HCT116 (cell line): Measurements from ENCODE around the gene ZFP3. TPM values are rescaled to one million over a fixed set of nuclear protein-coding genes. Genes with fewer than 3 reads are reported as not detected.

Source experiments
- ATAC-seq: fragments of 200-7000 bp; cut with Tn5 transposase; 2 replicates; pipeline ENCODE4 v1.9.1; 2020; ENCODE audit warnings: mild to moderate bottlenecking, moderate library complexity
- BruUV-seq: library from RNA; stranded (reverse); fragments of 400-500 nt; replicated peaks from 2 replicates; lab custom pipeline; 2021; lab: Mats Ljungman, UMichigan
- CTCF ChIA-PET: fragments of 300-600 bp; sonication (Branson Sonifier 250); formaldehyde crosslinking; loops from one replicate; lab custom pipeline; 2021; ENCODE audit warnings: antibody characterized with exemption; lab: Charles Lee
- POLR2A ChIA-PET: fragments of 300-600, 350-600 bp; sonication (Branson Sonifier 250); formaldehyde crosslinking; loops from one replicate; lab custom pipeline; 2021; ENCODE audit warnings: antibody characterized with exemption; lab: Charles Lee
- RAD21 ChIA-PET, 2 experiments: fragments of 300-600 bp; sonication (Branson Sonifier 250); formaldehyde crosslinking; loops; one replicate each; lab custom pipeline; 2023; ENCODE audit warnings: low total read pairs in 2 of 2; ENCODE audit not compliant: uncharacterized antibody in 2 of 2, unreplicated experiment in 2 of 2, low non-redundant PET in 1 of 2; lab: Charles Lee
- DNase-seq: peaks from one replicate; pipeline ENCODE4 v3.0.0-alpha.2; 2010; ENCODE audit warnings: low read depth, low spot score
- H2AFZ ChIP-seq: fragments of 200-600 bp; shearing (Covaris generic), sonication (generic); 2 replicates; pipeline ENCODE4 v1.6.1; 2017; ENCODE audit warnings: low read depth, mixed run types, mixed read lengths, antibody characterized with exemption, low read length; ENCODE audit not compliant: poor library complexity, severe bottlenecking
- H3K27ac ChIP-seq: 2 replicates; pipeline ENCODE4 v1.5.1; 2012; ENCODE audit warnings: low read depth, low read length
- H3K27me3 ChIP-seq: fragments of 200-600 bp; sonication (generic); 2 replicates; pipeline ENCODE4 v1.6.1; 2016; ENCODE audit warnings: mixed run types, low read length, mixed read lengths; ENCODE audit not compliant: insufficient read depth
- H3K36me3 ChIP-seq, 2 experiments: fragments of 200-500 bp in 1 of 2; fragments of 200-600 bp in 1 of 2; sonication (Bioruptor generic) in 1 of 2; sonication (generic) in 1 of 2; 2 replicates each; pipeline versions ENCODE4 v1.5.1 to v1.6.1; 2014 to 2016; ENCODE audit warnings: low read length in 2 of 2, inconsistent platforms in 1 of 2, mixed read lengths in 1 of 2, mixed run types in 1 of 2; ENCODE audit not compliant: insufficient read depth in 2 of 2, control insufficient read depth in 1 of 2
- H3K4me1 ChIP-seq, 2 experiments: fragments of 200-600 bp in 1 of 2; sonication (generic) in 1 of 2; 2 replicates each; pipeline versions ENCODE4 v1.5.1 to v1.6.1; 2012 to 2017; ENCODE audit warnings: low read length in 2 of 2, inconsistent platforms in 1 of 2, mild to moderate bottlenecking in 1 of 2, mixed read lengths in 1 of 2, mixed run types in 1 of 2, moderate library complexity in 1 of 2; ENCODE audit not compliant: insufficient read depth in 2 of 2, control insufficient read depth in 1 of 2
- H3K4me2 ChIP-seq: fragments of 200-600 bp; sonication (generic); 2 replicates; pipeline ENCODE4 v1.6.1; 2017; ENCODE audit warnings: mixed run types, low read length, mixed read lengths
- H3K4me3 ChIP-seq, 2 experiments: fragments of 200-600 bp in 1 of 2; sonication (generic) in 1 of 2; replicated peaks in 1 of 2; 2 replicates each; pipeline ENCODE4 v1.5.1; 2011 to 2016; ENCODE audit warnings: low read length in 2 of 2, control low read depth in 1 of 2, low read depth in 1 of 2, mild to moderate bottlenecking in 1 of 2, mixed read lengths in 1 of 2, mixed run types in 1 of 2
- H3K79me2 ChIP-seq: fragments of 200-600 bp; sonication (generic); 2 replicates; pipeline ENCODE4 v1.6.1; 2017; ENCODE audit warnings: mild to moderate bottlenecking, mixed run types, low read length, moderate library complexity, mixed read lengths; ENCODE audit not compliant: insufficient read depth
- H3K9ac ChIP-seq: fragments of 200-600 bp; sonication (generic); 2 replicates; pipeline ENCODE4 v1.6.1; 2016; ENCODE audit warnings: low read length, mixed read lengths
- H3K9me2 ChIP-seq: fragments of 200-600 bp; sonication (generic), shearing (Covaris generic); 2 replicates; pipeline ENCODE4 v1.6.1; 2017; ENCODE audit warnings: mixed run types, mild to moderate bottlenecking, moderate library complexity; ENCODE audit not compliant: insufficient read depth
- H3K9me3 ChIP-seq, 2 experiments: fragments of 200-500 bp in 1 of 2; fragments of 200-600 bp in 1 of 2; sonication (Bioruptor generic) in 1 of 2; sonication (generic) in 1 of 2; 2 replicates each; pipeline ENCODE4 v1.6.1; 2014 to 2017; ENCODE audit warnings: low read length in 2 of 2, mixed read lengths in 2 of 2, inconsistent platforms in 1 of 2, low read depth in 1 of 2, mild to moderate bottlenecking in 1 of 2, mixed run types in 1 of 2, moderate library complexity in 1 of 2; ENCODE audit not compliant: control insufficient read depth in 1 of 2, insufficient read depth in 1 of 2
- H4K20me1 ChIP-seq: fragments of 200-600 bp; sonication (generic), shearing (Covaris generic); 2 replicates; pipeline ENCODE4 v1.6.1; 2017; ENCODE audit warnings: mixed run types, mild to moderate bottlenecking, moderate library complexity; ENCODE audit not compliant: insufficient read depth
- CEBPB ChIP-seq: IDR thresholded peaks from 2 replicates; pipeline ENCODE4 v1.6.1; 2012; ENCODE audit warnings: low read depth
- EZH2 ChIP-seq: fragments of 200-600 bp; sonication (generic); IDR thresholded peaks from 2 replicates; pipeline ENCODE4 v1.6.1; 2017; ENCODE audit warnings: antibody characterized with exemption, mixed run types
- POLR2A ChIP-seq: IDR thresholded peaks from 2 replicates; pipeline ENCODE4 v1.7.0; 2011; ENCODE audit warnings: borderline replicate concordance; ENCODE audit not compliant: insufficient read depth, insufficient read length; ENCODE audit errors: extremely low read depth
- SP1 ChIP-seq: IDR thresholded peaks from 2 replicates; pipeline ENCODE4 v1.6.1; 2012; ENCODE audit warnings: low read depth
- YY1 ChIP-seq: IDR thresholded peaks from 2 replicates; pipeline ENCODE4 v1.6.1; 2011; ENCODE audit warnings: low read length, low read depth, moderate library complexity, mild to moderate bottlenecking; ENCODE audit not compliant: insufficient replicate concordance; ENCODE audit errors: extremely low read depth
- intact Hi-C: fragments of 100-400 bp; cut with micrococcal nuclease; formaldehyde crosslinking; loops from 2 replicates; pipeline ENCODE4 v1.10.0; 2022
- total RNA-seq: library from RNA; stranded (reverse); gene quantifications from one replicate; pipeline ENCODE4 v1.2.1, GENCODE V29; 2021; ENCODE audit not compliant: unreplicated experiment
- TF ChIP-seq, protein P1 (sequence below): IDR thresholded peaks from 2 replicates; pipeline ENCODE4 v1.6.1; 2012
- TF ChIP-seq, protein P2 (sequence below): IDR thresholded peaks from 2 replicates; pipeline ENCODE4 v1.6.1; 2012; ENCODE audit warnings: low read depth
- TF ChIP-seq, protein P3 (sequence below): IDR thresholded peaks from 2 replicates; pipeline ENCODE4 v1.6.1; 2011; ENCODE audit warnings: mild to moderate bottlenecking, low read length, moderate library complexity; ENCODE audit not compliant: insufficient replicate concordance; ENCODE audit errors: extremely low read depth

Gene ZFP3
- total RNA-seq, 1 experiment from 2014 or later = 0.05 TPM

DNA sequence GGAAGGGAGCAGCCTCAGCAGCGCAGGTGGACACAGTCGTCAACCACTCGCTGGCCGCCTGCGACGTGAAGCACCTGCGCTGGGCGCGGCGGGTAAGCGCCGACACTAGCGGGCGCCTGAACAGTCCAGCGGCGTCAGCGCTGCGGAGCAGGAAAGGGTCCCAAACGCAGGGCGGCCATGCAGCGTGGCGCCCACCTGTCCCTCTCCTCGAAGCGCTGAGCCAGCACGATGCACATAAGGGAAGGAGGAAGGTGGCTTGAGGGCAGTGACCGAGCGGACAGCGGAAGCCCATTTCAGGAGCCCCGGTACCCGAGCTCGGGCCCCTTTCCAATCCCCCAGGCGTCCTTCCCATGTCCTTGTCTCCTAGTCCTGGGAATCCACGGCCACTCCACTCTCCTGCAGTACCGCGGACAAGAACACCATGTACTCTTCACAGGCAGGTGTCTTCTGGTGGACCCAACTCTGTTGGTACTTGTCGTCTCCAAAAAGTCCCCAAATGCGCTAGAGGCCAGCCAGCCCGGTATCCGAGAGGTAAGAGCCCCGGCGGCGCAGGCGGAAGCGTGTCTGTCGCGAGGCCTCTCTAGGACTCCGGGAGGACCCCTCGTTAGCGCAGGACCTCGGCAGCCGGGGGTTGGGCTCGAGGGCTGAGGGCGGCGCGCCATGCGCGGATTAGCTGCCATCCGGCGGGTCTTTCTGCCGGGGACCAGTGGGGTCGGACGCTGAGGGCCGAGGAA, 19.0 kb downstream of the ZFP3 start:
- no peak for ATAC-seq
- H3K27ac ChIP-seq = no peak overlapping the region
- intact Hi-C loops = loop anchor here (10.0 kb wide), 1 partner anchor 78 kb away; no protein-coding TSS in a partner anchor
- TF ChIP-seq YY1 (no peak), CEBPB (no peak), SP1 (no peak), POLR2A (no peak), EZH2 (no peak)
- TF ChIP-seq, protein P1, sequence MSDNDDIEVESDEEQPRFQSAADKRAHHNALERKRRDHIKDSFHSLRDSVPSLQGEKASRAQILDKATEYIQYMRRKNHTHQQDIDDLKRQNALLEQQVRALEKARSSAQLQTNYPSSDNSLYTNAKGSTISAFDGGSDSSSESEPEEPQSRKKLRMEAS = no peak
- TF ChIP-seq, protein P2, sequence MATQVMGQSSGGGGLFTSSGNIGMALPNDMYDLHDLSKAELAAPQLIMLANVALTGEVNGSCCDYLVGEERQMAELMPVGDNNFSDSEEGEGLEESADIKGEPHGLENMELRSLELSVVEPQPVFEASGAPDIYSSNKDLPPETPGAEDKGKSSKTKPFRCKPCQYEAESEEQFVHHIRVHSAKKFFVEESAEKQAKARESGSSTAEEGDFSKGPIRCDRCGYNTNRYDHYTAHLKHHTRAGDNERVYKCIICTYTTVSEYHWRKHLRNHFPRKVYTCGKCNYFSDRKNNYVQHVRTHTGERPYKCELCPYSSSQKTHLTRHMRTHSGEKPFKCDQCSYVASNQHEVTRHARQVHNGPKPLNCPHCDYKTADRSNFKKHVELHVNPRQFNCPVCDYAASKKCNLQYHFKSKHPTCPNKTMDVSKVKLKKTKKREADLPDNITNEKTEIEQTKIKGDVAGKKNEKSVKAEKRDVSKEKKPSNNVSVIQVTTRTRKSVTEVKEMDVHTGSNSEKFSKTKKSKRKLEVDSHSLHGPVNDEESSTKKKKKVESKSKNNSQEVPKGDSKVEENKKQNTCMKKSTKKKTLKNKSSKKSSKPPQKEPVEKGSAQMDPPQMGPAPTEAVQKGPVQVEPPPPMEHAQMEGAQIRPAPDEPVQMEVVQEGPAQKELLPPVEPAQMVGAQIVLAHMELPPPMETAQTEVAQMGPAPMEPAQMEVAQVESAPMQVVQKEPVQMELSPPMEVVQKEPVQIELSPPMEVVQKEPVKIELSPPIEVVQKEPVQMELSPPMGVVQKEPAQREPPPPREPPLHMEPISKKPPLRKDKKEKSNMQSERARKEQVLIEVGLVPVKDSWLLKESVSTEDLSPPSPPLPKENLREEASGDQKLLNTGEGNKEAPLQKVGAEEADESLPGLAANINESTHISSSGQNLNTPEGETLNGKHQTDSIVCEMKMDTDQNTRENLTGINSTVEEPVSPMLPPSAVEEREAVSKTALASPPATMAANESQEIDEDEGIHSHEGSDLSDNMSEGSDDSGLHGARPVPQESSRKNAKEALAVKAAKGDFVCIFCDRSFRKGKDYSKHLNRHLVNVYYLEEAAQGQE = no peak
- TF ChIP-seq, protein P3, sequence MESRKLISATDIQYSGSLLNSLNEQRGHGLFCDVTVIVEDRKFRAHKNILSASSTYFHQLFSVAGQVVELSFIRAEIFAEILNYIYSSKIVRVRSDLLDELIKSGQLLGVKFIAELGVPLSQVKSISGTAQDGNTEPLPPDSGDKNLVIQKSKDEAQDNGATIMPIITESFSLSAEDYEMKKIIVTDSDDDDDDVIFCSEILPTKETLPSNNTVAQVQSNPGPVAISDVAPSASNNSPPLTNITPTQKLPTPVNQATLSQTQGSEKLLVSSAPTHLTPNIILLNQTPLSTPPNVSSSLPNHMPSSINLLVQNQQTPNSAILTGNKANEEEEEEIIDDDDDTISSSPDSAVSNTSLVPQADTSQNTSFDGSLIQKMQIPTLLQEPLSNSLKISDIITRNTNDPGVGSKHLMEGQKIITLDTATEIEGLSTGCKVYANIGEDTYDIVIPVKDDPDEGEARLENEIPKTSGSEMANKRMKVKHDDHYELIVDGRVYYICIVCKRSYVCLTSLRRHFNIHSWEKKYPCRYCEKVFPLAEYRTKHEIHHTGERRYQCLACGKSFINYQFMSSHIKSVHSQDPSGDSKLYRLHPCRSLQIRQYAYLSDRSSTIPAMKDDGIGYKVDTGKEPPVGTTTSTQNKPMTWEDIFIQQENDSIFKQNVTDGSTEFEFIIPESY = no peak
- TF ChIP-seq, all 23 proteins: peak for 0
- ChIA-PET CTCF (no interaction called here), RAD21 (no interaction called here), POLR2A (no interaction called here)
- Histone ChIP-seq H3K4me1 (no peaks in the 10 kb centered on the region), H3K27me3 (no peaks in the 10 kb centered on the region), H3K9ac (no peak overlapping the region), H3K9me3 (peaks cover 20 to 41% of the 10 kb centered on the region in 2 experiments; a peak in 3 of 4 replicates), H3K36me3 (no peaks in the 10 kb centered on the region), H3K9me2 (no peaks in the 10 kb centered on the region), H3K79me2 (no peaks in the 10 kb centered on the region), H2AFZ (no peak overlapping the region), H3K4me2 (no peak overlapping the region), H3K4me3 (no peak overlapping the region), H4K20me1 (no peaks in the 10 kb centered on the region)
- no peak for DNase-seq
- no TSS peak for BruUV-seq
